Mucosa of stomach (tissue), 1 donor: ENCODE results near the gene THSD8.

Source experiments
- H3K27me3 ChIP-seq: one replicate; pipeline ENCODE4 v1.7.0; 2013; ENCODE audit warnings: mild to moderate bottlenecking, low read length; ENCODE audit not compliant: control insufficient read depth, insufficient read depth
- H3K36me3 ChIP-seq: one replicate; pipeline ENCODE4 v1.7.0; 2013; ENCODE audit warnings: low read length; ENCODE audit not compliant: control insufficient read depth, insufficient read depth
- H3K4me1 ChIP-seq: one replicate; pipeline ENCODE4 v1.7.0; 2013; ENCODE audit warnings: mild to moderate bottlenecking, low read length; ENCODE audit not compliant: control insufficient read depth, insufficient read depth
- H3K4me3 ChIP-seq: one replicate; pipeline ENCODE4 v1.7.0; 2013; ENCODE audit warnings: low read length
- H3K9ac ChIP-seq: one replicate; pipeline ENCODE4 v1.7.0; 2013; ENCODE audit warnings: mild to moderate bottlenecking, low read length, moderate library complexity
- H3K9me3 ChIP-seq: one replicate; pipeline ENCODE4 v1.7.0; 2013; ENCODE audit warnings: mild to moderate bottlenecking, low read length, moderate library complexity; ENCODE audit not compliant: control insufficient read depth
- donor health status: Pancreatic carcinoma.

The THSD8 gene

GRCh38 chr19:12821761-12822160 is 19.9 kb downstream of the THSD8 start:
- Histone ChIP-seq H3K27me3 (peaks cover 5% of the 10 kb centered on the region), H3K4me3 (no peak overlapping the region), H3K4me1 (peaks cover 3% of the 10 kb centered on the region), H3K36me3 (no peaks in the 10 kb centered on the region), H3K9ac (no peak overlapping the region), H3K9me3 (no peaks in the 10 kb centered on the region)

- Histone ChIP-seq H3K36me3 (no peaks in the 10 kb centered on the region), H3K9ac (no peak overlapping the region), H3K4me3 (no peak overlapping the region), H3K4me1 (peaks cover 3% of the 10 kb centered on the region), H3K9me3 (no peaks in the 10 kb centered on the region), H3K27me3 (peaks cover 8% of the 10 kb centered on the region)
These were observed 23.6 kb downstream of the THSD8 start for GRCh38 chr19:12825254-12826131.

GRCh38 chr19:12828494-12828893 is 26.6 kb downstream of the THSD8 start:
- Histone ChIP-seq H3K9me3 (no peaks in the 10 kb centered on the region), H3K9ac (no peak overlapping the region), H3K4me3 (no peak overlapping the region), H3K27me3 (peaks cover 32% of the 10 kb centered on the region), H3K36me3 (no peaks in the 10 kb centered on the region), H3K4me1 (peaks cover 11% of the 10 kb centered on the region)

- Histone ChIP-seq H3K27me3 (peaks cover 67% of the 10 kb centered on the region), H3K9me3 (no peaks in the 10 kb centered on the region), H3K36me3 (no peaks in the 10 kb centered on the region), H3K9ac (no peak overlapping the region), H3K4me1 (peaks cover 18% of the 10 kb centered on the region), H3K4me3 (no peak overlapping the region)
These were observed 31.5 kb downstream of the THSD8 start for GRCh38 chr19:12833418-12833737.

GRCh38 chr19:12833738-12834565 is 32.1 kb downstream of the THSD8 start:
- H3K4me3 ChIP-seq: no peak overlapping the region
- peaks cover 18% of the 10 kb centered on the region for H3K4me1 ChIP-seq
- H3K36me3 ChIP-seq: no peaks in the 10 kb centered on the region
- peaks cover 73% of the 10 kb centered on the region for H3K27me3 ChIP-seq
- no peak overlapping the region for H3K9ac ChIP-seq
- H3K9me3 ChIP-seq: no peaks in the 10 kb centered on the region

- Histone ChIP-seq H3K4me1 (peaks cover 18% of the 10 kb centered on the region), H3K4me3 (no peak within 1 kb of the TSS), H3K27me3 (peaks cover 76% of the 10 kb centered on the region), H3K9me3 (no peaks in the 10 kb centered on the region), H3K36me3 (no peaks in the 10 kb centered on the region), H3K9ac (no peak within 1 kb of the TSS)
These were observed 32.7 kb downstream of the THSD8 start, which contains the start of gene RTBDN for GRCh38 chr19:12834566-12834943. Gene RTBDN (minus strand): TSS chr19:12834579. CDS start chr19:12829979, 4,600 bp downstream.

- Histone ChIP-seq H3K9ac (no peak overlapping the region), H3K27me3 (peaks cover 81% of the 10 kb centered on the region), H3K36me3 (no peaks in the 10 kb centered on the region), H3K4me1 (peaks cover 18% of the 10 kb centered on the region), H3K9me3 (no peaks in the 10 kb centered on the region), H3K4me3 (peak overlapping the region; percentile 4)
These were observed 33.3 kb downstream of the THSD8 start for GRCh38 chr19:12834976-12835757.

GRCh38 chr19:12836529-12836863 is 34.6 kb downstream of the THSD8 start:
- Histone ChIP-seq H3K4me3 (no peak overlapping the region), H3K4me1 (peaks cover 26% of the 10 kb centered on the region), H3K9me3 (no peaks in the 10 kb centered on the region), H3K36me3 (no peaks in the 10 kb centered on the region), H3K9ac (no peak overlapping the region), H3K27me3 (peaks cover 89% of the 10 kb centered on the region)

GRCh38 chr19:12837225-12837624 is 35.4 kb downstream of the THSD8 start:
- no peak overlapping the region for H3K4me3 ChIP-seq
- no peaks in the 10 kb centered on the region for H3K36me3 ChIP-seq
- H3K4me1 ChIP-seq: peaks cover 29% of the 10 kb centered on the region
- H3K9ac ChIP-seq: no peak overlapping the region
- H3K9me3 ChIP-seq: no peaks in the 10 kb centered on the region
- peaks cover 87% of the 10 kb centered on the region for H3K27me3 ChIP-seq

- H3K27me3 ChIP-seq: peaks cover 77% of the 10 kb centered on the region
- no peak within 1 kb of the TSS for H3K9ac ChIP-seq
- H3K4me3 ChIP-seq: no peak within 1 kb of the TSS
- peaks cover 22% of the 10 kb centered on the region for H3K4me1 ChIP-seq
- H3K36me3 ChIP-seq: no peaks in the 10 kb centered on the region
- no peaks in the 10 kb centered on the region for H3K9me3 ChIP-seq
These were observed 36.5 kb downstream of the THSD8 start, which contains the start of gene MAST1 for GRCh38 chr19:12838182-12838885. Gene MAST1 (plus strand): TSS chr19:12838515. CDS start chr19:12838573, 58 bp downstream.
